Stimulated activated CD8-positive, alpha-beta memory T cell treated with anti-CD3 and anti-CD28 coated beads, Interleukin-4, amount 100 ng/mL, for 4 hours (primary cell): ENCODE results near the gene G6PC1.
"Not testable (repeated sequence)": the region's sequence is repeated elsewhere in the genome, so short reads cannot be mapped to it uniquely, and the experiment has no call there.

Experiments used
- DNase-seq, 2 donors: peaks; one replicate each; pipeline ENCODE4 v3.0.0-alpha.2; 2020; ENCODE audit warnings: low read depth in 2 of 2, low spot score in 1 of 2

Gene G6PC1

DNA sequence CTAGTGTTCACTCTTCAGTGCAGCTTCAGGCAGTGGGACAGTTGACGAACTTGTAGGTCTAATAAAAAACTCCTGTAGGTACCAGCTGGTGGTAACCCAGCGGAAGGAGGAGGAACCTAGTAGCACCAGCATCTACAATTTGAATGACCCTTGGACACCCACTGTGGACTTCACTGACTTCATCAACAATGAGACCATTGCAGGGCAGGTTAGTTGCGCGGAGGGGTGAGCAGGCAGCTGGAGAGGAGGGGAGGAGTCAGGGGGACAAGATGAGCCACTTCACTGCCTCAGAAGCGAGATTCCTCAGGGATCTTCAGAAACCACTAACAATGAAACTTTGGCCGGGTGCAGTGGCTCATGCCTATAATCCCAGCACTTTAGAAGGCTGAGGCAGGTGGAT is 27.3 kb upstream of the G6PC1 start:
- no peak for DNase-seq

DNA sequence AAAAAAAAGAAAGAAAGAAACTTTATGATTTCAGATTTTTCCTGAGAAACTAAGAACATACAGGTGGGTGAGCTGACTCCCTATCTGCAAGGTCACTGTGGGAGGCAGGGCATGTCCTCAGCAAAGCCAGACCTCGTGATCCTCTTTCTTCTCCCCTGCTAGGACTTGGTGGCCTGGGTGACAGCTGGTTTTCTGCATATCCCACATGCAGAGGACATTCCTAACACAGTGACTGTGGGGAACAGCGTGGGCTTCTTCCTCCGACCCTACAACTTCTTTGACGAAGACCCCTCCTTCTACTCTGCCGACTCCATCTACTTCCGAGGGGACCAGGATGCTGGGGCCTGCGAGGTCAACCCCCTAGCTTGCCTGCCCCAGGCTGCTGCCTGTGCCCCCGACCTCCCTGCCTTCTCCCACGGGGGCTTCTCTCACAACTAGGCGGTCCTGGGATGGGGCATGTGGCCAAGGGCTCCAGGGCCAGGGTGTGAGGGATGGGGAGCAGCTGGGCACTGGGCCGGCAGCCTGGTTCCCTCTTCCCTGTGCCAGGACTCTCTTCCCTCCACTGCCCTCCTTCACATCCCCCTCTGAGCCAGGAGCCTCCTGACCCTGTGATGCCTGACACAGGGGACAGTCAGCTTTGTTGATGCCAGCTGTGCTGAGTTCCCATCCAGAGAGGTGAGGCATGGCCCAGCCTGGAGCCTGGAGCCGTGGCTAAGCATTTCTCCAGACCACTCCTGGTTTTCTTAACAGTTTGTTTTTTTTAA is 26.5 kb upstream of the G6PC1 start:
- DNase-seq, result not testable (repeated sequence)

GRCh38 chr17:42877037-42877436 is 23.6 kb upstream of the G6PC1 start:
- DNase-seq, result no peak

DNA sequence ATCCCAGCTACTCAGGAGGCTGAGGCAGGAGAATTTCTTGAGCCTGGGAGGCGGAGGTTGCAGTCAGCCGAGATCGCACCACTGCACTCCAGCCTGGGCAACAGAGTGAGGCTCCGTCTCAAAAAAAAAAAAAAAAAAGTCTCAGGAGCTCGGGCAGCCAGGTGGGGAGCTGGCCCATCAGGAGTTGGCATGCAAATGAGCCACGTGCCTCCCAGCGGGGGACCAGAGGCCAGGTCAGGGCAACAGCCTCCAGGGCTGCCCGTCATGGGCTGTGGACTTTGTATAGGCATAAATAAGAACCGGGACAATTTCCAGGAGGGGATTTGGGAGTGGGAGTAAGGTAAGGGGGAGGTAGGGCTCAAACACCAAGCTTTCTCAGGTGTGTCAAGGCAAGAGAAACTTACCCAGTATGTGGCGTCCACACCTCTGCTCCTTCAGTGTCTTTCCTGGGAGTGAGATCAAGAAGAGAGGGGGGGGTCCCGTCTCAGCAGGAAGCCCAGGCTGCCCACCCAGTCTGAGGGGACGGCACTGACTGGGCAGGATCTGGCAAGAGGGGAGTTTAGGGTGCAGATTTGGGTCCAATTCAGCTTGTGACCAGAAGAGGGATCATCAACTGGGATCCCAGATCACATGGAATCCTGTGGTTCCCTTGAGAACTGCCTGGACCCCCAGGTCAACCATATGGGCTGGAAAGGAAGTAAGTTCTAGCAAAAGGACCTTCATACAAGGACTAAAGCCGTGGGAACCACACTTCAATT is 22.3 kb upstream of the G6PC1 start:
- DNase-seq, result no peak

DNA sequence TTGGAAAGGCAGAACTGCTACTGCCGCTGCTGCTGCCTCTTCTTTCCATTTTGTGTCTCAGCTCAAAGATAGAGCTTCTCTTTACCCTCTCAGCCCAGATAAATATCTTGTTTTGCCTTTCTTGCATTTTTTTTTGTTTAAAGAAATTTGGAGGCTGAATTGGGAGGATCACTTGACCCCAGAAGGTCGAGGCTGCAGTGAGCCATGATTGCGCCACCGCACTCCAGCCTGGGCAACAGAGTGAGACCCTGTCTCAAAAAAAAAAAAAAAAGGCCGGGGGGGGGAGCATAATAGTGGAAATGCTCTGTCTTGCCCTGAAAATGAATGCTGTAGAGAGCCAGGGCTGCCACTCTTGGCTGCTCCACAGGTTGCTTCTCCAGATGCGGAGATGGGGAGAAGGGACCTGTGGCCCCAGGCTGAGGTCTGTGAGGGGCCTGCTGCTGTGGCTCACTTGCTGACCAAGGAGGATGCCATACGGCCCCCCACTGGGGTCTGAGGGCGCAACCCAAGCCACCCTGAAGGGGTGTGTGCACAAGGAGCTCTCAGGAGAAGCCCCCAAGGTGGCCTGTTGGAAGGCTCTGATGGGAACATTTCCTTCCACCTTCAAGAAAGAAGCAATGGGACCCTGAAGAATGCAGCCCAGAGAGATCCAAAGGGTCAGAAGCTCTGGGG is 21.5 kb upstream of the G6PC1 start:
- DNase-seq, result no peak

DNA sequence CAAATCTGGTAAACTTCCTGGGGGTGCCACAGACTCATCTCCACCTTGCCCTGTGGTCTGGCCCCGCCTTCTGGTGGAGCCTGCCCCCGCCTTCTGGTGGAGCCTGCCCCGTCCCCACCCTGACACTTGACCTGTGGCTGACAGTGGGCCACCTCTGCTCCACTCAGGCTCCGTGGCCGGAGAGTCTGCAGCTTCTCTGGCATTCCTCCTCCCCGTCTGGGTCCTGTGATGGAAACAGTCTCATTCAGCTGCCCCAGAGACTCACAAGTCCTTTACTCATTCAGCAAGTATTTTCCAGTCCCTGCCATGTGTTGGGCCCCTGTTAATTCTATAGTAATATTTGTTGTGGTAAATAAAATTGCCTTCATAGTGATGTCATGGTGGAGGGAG is 21.0 kb upstream of the G6PC1 start:
- no peak for DNase-seq

- DNase-seq, result no peak
These were observed 19.8 kb upstream of the G6PC1 start for GRCh38 chr17:42880776-42881310.

- not testable (repeated sequence) for DNase-seq
These were observed 18.9 kb upstream of the G6PC1 start for GRCh38 chr17:42881706-42882105.

DNA sequence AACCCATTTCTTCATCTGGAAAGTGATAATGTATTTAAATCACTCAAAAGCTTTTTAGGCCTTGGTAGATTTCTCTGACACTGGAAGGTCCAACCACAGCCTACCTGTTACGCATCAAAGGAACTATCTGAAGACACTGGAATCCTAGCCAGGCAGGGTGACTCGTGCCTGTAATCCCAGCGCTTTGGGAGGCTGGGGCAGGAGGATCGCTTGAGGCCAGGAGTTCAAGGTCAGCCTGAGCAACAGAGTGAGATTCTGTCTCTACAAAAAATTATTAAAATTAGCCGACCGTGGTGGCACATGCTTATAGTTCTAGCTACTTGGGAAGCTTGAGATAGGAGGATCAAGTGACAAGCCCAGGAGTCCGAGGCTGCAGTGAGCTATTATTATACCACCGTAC is 18.4 kb upstream of the G6PC1 start:
- no peak for DNase-seq

GRCh38 chr17:42883802-42884558 is 16.6 kb upstream of the G6PC1 start:
- no peak for DNase-seq

- not testable (repeated sequence) for DNase-seq
These were observed 14.8 kb upstream of the G6PC1 start for GRCh38 chr17:42885806-42886205.

- no peak for DNase-seq
These were observed 14.1 kb upstream of the G6PC1 start for GRCh38 chr17:42886283-42887176.

- DNase-seq, result no peak
These were observed 10.8 kb upstream of the G6PC1 start for GRCh38 chr17:42889809-42890208.

GRCh38 chr17:42891539-42892152 is 9.0 kb upstream of the G6PC1 start:
- DNase-seq, result no peak

- DNase-seq, result no peak
These were observed 7.2 kb upstream of the G6PC1 start for GRCh38 chr17:42893359-42893758.

DNA sequence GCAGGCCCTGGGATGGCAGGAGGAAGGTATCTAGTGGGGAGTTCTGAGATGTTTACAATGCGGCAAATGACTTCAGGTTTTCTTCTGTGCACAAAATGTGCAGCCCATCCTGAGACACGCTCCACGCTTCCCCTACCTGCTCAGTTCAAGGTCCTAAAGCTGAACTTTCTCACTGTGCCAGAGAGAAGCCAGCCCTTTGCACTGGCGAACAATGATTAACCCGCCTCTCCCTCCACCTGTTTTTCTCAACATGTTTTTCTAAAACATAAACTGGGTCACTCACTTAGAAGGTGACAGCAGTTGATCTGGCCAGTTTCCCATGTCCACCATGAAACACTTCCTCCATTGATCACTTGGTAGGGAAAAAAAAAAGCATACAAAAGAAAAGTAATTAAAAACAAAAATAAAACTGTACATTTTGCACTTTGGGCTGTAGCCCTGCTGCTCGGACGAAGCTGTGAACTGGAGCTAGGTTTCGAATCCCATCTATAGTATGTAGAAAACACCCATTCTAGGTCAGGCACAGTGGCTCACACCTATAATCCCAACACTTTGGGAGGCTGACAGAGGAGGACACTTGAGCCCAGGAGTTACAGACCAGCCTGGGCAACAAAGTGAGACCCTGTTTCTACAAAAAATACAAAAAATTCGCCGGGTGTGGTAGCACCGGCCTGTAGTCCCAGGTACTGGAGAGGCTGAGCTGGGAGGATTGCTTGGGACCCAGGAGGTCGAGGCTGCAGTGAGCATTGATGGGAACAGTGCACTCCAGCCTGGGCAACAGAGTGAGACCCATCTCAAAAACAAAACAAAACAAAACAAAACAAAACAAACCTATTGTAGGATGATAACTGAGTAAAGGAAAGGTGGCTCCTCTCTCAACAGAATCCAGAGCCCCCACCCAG is 6.1 kb upstream of the G6PC1 start:
- DNase-seq, result no peak

- no peak for DNase-seq
These were observed 5.4 kb upstream of the G6PC1 start for GRCh38 chr17:42895185-42895555.

DNA sequence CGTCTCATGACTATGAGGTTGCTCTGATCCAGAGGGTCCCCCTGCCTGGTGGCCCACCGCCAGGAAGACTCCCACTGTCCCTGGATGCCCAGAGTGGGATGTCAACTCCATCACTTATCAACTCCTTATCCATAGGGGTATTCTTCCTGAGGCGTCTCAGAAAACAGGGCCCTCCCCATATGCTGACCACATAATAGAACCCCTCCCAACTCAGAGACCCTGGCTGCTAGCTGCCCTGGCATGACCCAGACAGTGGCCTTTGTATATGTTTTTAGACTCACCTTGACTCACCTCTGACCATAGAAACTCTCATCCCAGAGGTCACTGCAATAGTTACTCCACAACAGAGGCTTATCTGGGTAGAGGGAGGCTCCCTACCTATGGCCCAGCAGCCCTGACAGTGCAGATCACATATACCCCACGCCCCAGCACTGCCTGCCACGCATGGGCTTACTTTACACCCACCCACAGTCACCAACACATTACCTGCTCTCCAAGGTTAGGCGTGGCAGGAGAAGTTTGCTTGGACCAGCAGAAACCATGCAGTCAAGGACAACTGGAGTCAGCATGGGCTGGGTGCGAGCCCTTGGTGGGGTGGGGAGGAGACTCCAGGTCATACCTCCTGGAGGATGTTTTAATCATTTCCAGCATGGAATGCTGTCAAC is 2.3 kb upstream of the G6PC1 start:
- no peak for DNase-seq
